Endothelial cell (in vitro differentiated cells): ENCODE results near the gene SCN1A. TPM values are rescaled to one million over a fixed set of nuclear protein-coding genes. Genes with fewer than 3 reads are reported as not detected.
A peak's percentile ranks its signal among the peaks of the same experiment; 100 is the strongest.

Experiments used
- DNase-seq: peaks from one replicate; pipeline ENCODE4 v3.0.0; 2021; ENCODE audit warnings: low spot score
- H3K27ac Mint-ChIP-seq: one replicate; pipeline ENCODE4 v1.8.0; 2021; ENCODE audit warnings: mixed read lengths, inconsistent platforms; ENCODE audit not compliant: unreplicated experiment
- H3K27me3 Mint-ChIP-seq: one replicate; pipeline ENCODE4 v1.8.0; 2021; ENCODE audit warnings: mild to moderate bottlenecking, moderate library complexity, mixed read lengths, inconsistent platforms; ENCODE audit not compliant: unreplicated experiment
- H3K36me3 Mint-ChIP-seq: one replicate; pipeline ENCODE4 v1.8.0; 2021; ENCODE audit warnings: mild to moderate bottlenecking, low read depth, mixed read lengths, inconsistent platforms; ENCODE audit not compliant: unreplicated experiment
- H3K4me1 Mint-ChIP-seq: one replicate; pipeline ENCODE4 v1.8.0; 2021; ENCODE audit warnings: mild to moderate bottlenecking, mixed read lengths, inconsistent platforms; ENCODE audit not compliant: unreplicated experiment
- H3K4me3 Mint-ChIP-seq: one replicate; pipeline ENCODE4 v1.8.0; 2021; ENCODE audit warnings: mild to moderate bottlenecking, mixed read lengths, inconsistent platforms; ENCODE audit not compliant: unreplicated experiment
- H3K9me3 Mint-ChIP-seq: one replicate; pipeline ENCODE4 v1.8.0; 2021; ENCODE audit warnings: mixed read lengths, inconsistent platforms; ENCODE audit not compliant: unreplicated experiment
- CTCF ChIP-seq: fragments of 200-600 bp; sonication (generic); IDR thresholded peaks from one replicate; pipeline ENCODE4 v1.5.0; 2021; ENCODE audit warnings: antibody characterized with exemption; ENCODE audit not compliant: unreplicated experiment
- long read RNA-seq: library from polyadenylated mRNA; unstranded; transcript quantifications from one replicate; pipeline ENCODE4 v2.0.0, GENCODE V29; 2020; ENCODE audit not compliant: unreplicated experiment
- total RNA-seq: library from RNA; stranded (reverse); fragmentation: NEBNext Ultra II Directional; extraction: Animal tissue kit (Norgen Biotek cat#: 25700); gene quantifications from one replicate; pipeline ENCODE4 v1.2.1, GENCODE V29; 2021; ENCODE audit not compliant: unreplicated experiment

Gene SCN1A
- 0.33 TPM for total RNA-seq
- long read RNA-seq = 0 reads

GRCh38 chr2:166127217-166128155 lies at the start of gene SCN1A:
SCN1A (minus strand) TSS chr2:166128020; CDS start chr2:166073621, 54,399 bp downstream.
- peak; percentile 92 for TF ChIP-seq CTCF
- peaks cover 15% of the 10 kb centered on the region for H3K4me1 Mint-ChIP-seq
- no peak within 1 kb of the TSS for H3K4me3 Mint-ChIP-seq
- DNase-seq = no peak
- H3K27ac Mint-ChIP-seq = peak within 1 kb of the TSS; percentile 27
- no peaks in the 10 kb centered on the region for H3K27me3 Mint-ChIP-seq
- H3K36me3 Mint-ChIP-seq = no peaks in the 10 kb centered on the region
- no peaks in the 10 kb centered on the region for H3K9me3 Mint-ChIP-seq

- DNase-seq = no peak
- no peaks in the 10 kb centered on the region for H3K9me3 Mint-ChIP-seq
- TF ChIP-seq CTCF = no peak
- no peaks in the 10 kb centered on the region for H3K36me3 Mint-ChIP-seq
- peaks cover 3% of the 10 kb centered on the region for H3K4me1 Mint-ChIP-seq
- no peak overlapping the region for H3K4me3 Mint-ChIP-seq
- H3K27me3 Mint-ChIP-seq = no peaks in the 10 kb centered on the region
- no peak overlapping the region for H3K27ac Mint-ChIP-seq
Observed at GRCh38 chr2:166173263-166173662, 45.4 kb upstream of the SCN1A start.

- Mint-ChIP-seq H3K27ac (no peak overlapping the region), H3K36me3 (no peaks in the 10 kb centered on the region), H3K4me3 (no peak overlapping the region), H3K27me3 (no peaks in the 10 kb centered on the region), H3K9me3 (no peaks in the 10 kb centered on the region), H3K4me1 (peaks cover 3% of the 10 kb centered on the region)
- no peak for TF ChIP-seq CTCF
- DNase-seq = no peak
Observed at GRCh38 chr2:166171216-166171615, 43.4 kb upstream of the SCN1A start.

GRCh38 chr2:166170356-166170755 lies 42.5 kb upstream of the SCN1A start:
- H3K27ac Mint-ChIP-seq = no peak overlapping the region
- no peak overlapping the region for H3K4me3 Mint-ChIP-seq
- no peak for TF ChIP-seq CTCF
- no peaks in the 10 kb centered on the region for H3K27me3 Mint-ChIP-seq
- no peak for DNase-seq
- H3K9me3 Mint-ChIP-seq = no peaks in the 10 kb centered on the region
- peaks cover 2% of the 10 kb centered on the region for H3K4me1 Mint-ChIP-seq
- H3K36me3 Mint-ChIP-seq = no peaks in the 10 kb centered on the region

- H3K4me3 Mint-ChIP-seq = no peak overlapping the region
- no peaks in the 10 kb centered on the region for H3K27me3 Mint-ChIP-seq
- no peak for DNase-seq
- TF ChIP-seq CTCF = no peak
- H3K4me1 Mint-ChIP-seq = no peaks in the 10 kb centered on the region
- no peaks in the 10 kb centered on the region for H3K36me3 Mint-ChIP-seq
- H3K9me3 Mint-ChIP-seq = no peaks in the 10 kb centered on the region
- no peak overlapping the region for H3K27ac Mint-ChIP-seq
Observed at GRCh38 chr2:166167449-166167848, 39.6 kb upstream of the SCN1A start.
